Naive thymus-derived CD8-positive, alpha-beta T cell (primary cell): Measurements from ENCODE around the gene LLCFC1. TPM values are rescaled to one million over a fixed set of nuclear protein-coding genes. Genes with fewer than 3 reads are reported as not detected.
A peak's percentile ranks its signal among the peaks of the same experiment; 100 is the strongest.

Experiments
- ATAC-seq, 2 donors: fragments of 150-1000 bp; cut with Tn5 transposase in 1 of 2; sonication (Bioruptor Pico), chemical (Tn5 transposase) in 1 of 2; 1 replicate in 1 of 2; 2 replicates in 1 of 2; pipeline ENCODE4 v1.10.0; 2021; ENCODE audit warnings: mild to moderate bottlenecking in 2 of 2, moderate library complexity in 2 of 2
- POLR2A ChIA-PET: fragments of 350-600 bp; sonication (Branson Sonifier 250); formaldehyde crosslinking; loops from one replicate; lab custom pipeline; 2021; ENCODE audit warnings: antibody characterized with exemption; lab: Charles Lee
- DNase-seq, 10 donors: peaks; one replicate each; pipeline versions ENCODE4 v3.0.0 to v3.0.0-alpha.2; 2020 to 2022
- H3K27ac Mint-ChIP-seq, 10 donors: one replicate each; pipeline ENCODE4 v1.8.0; 2020 to 2022; ENCODE audit warnings: mild to moderate bottlenecking in 10 of 10, mixed read lengths in 10 of 10, moderate library complexity in 4 of 10, inconsistent platforms in 1 of 10
- H3K27me3 Mint-ChIP-seq, 5 donors: one replicate each; pipeline ENCODE4 v1.8.0; 2021 to 2022; ENCODE audit warnings: mixed read lengths in 5 of 5
- H3K36me3 Mint-ChIP-seq, 3 donors: one replicate each; pipeline ENCODE4 v1.8.0; 2020 to 2022; ENCODE audit warnings: mixed read lengths in 3 of 3, mild to moderate bottlenecking in 2 of 3, inconsistent platforms in 1 of 3
- H3K4me1 Mint-ChIP-seq, 4 donors: one replicate each; pipeline ENCODE4 v1.8.0; 2021 to 2022; ENCODE audit warnings: mixed read lengths in 4 of 4
- H3K4me3 Mint-ChIP-seq, 10 donors: one replicate each; pipeline ENCODE4 v1.8.0; 2020 to 2022; ENCODE audit warnings: mild to moderate bottlenecking in 10 of 10, mixed read lengths in 10 of 10, moderate library complexity in 6 of 10, inconsistent platforms in 1 of 10
- H3K9me3 Mint-ChIP-seq, 9 donors: one replicate each; pipeline ENCODE4 v1.8.0; 2020 to 2022; ENCODE audit warnings: mixed read lengths in 9 of 9, mild to moderate bottlenecking in 3 of 9, inconsistent platforms in 1 of 9, moderate library complexity in 1 of 9
- polyA plus RNA-seq, 3 donors: library from polyadenylated mRNA; unstranded; fragments of 300-500 nt; fragmentation: Illumina TruSeq; gene quantifications; one replicate each; pipeline ENCODE4 v1.2.3, GENCODE V29; 2021
- total RNA-seq, 8 experiments: library from RNA in 2 of 8; stranded (reverse) in 2 of 8; gene quantifications; one replicate each; pipeline ENCODE4 v1.2.3 and lab custom pipeline; 2021 to 2026

The LLCFC1 gene
- total and polyA plus RNA-seq, 5 experiments from 2014 or later = not detected

GRCh38 chr7:142915315-142915714 lies 24.0 kb upstream of the LLCFC1 start:
- no peak for ATAC-seq
- H3K4me1 Mint-ChIP-seq = peaks cover 0 to 4% (median 0%) of the 10 kb centered on the region in 4 donors
- no peak for DNase-seq
- H3K27ac Mint-ChIP-seq = no peak overlapping the region
- no peaks in the 10 kb centered on the region for H3K9me3 Mint-ChIP-seq
- H3K27me3 Mint-ChIP-seq = peaks cover 8 to 42% (median 17%) of the 10 kb centered on the region in 5 donors
- no peak overlapping the region for H3K4me3 Mint-ChIP-seq
- H3K36me3 Mint-ChIP-seq = no peaks in the 10 kb centered on the region
- POLR2A ChIA-PET = no interaction called here

- ATAC-seq = no peak
- DNase-seq = no peak
- Mint-ChIP-seq H3K9me3 (no peaks in the 10 kb centered on the region), H3K4me3 (no peak overlapping the region), H3K27ac (no peak overlapping the region), H3K36me3 (no peaks in the 10 kb centered on the region), H3K27me3 (peaks cover 5 to 36% (median 13%) of the 10 kb centered on the region in 5 donors), H3K4me1 (peaks cover 0 to 4% (median 0%) of the 10 kb centered on the region in 4 donors)
- POLR2A ChIA-PET = no interaction called here
These were observed 22.8 kb upstream of the LLCFC1 start for GRCh38 chr7:142916508-142916907.

GRCh38 chr7:142917447-142917846 lies 21.8 kb upstream of the LLCFC1 start:
- peaks cover 0 to 4% (median 0%) of the 10 kb centered on the region in 4 donors for H3K4me1 Mint-ChIP-seq
- POLR2A ChIA-PET = no interaction called here
- ATAC-seq (no peak), DNase-seq (no peak)
- no peak overlapping the region for H3K27ac Mint-ChIP-seq
- H3K36me3 Mint-ChIP-seq = no peaks in the 10 kb centered on the region
- H3K9me3 Mint-ChIP-seq = no peaks in the 10 kb centered on the region
- no peak overlapping the region for H3K4me3 Mint-ChIP-seq
- H3K27me3 Mint-ChIP-seq = peaks cover 5 to 26% (median 8%) of the 10 kb centered on the region in 5 donors

- Mint-ChIP-seq H3K4me1 (peaks cover 0 to 4% (median 0%) of the 10 kb centered on the region in 4 donors), H3K27me3 (peaks cover 4 to 23% (median 6%) of the 10 kb centered on the region in 5 donors), H3K4me3 (no peak overlapping the region), H3K9me3 (no peaks in the 10 kb centered on the region), H3K27ac (peak overlapping the region in 1 of 10 donors; percentile 63), H3K36me3 (no peaks in the 10 kb centered on the region)
- no peak for ATAC-seq
- POLR2A ChIA-PET = no interaction called here
- no peak for DNase-seq
These were observed 20.4 kb upstream of the LLCFC1 start for GRCh38 chr7:142918901-142919300.

- Mint-ChIP-seq H3K27me3 (peaks cover 3 to 23% (median 5%) of the 10 kb centered on the region in 5 donors), H3K4me1 (no peaks in the 10 kb centered on the region), H3K36me3 (no peaks in the 10 kb centered on the region), H3K4me3 (no peak overlapping the region), H3K27ac (no peak overlapping the region), H3K9me3 (no peaks in the 10 kb centered on the region)
- POLR2A ChIA-PET = no interaction called here
- no peak for ATAC-seq
- no peak for DNase-seq
These were observed 19.6 kb upstream of the LLCFC1 start for GRCh38 chr7:142919656-142920055.

- Mint-ChIP-seq H3K27me3 (peaks cover 2 to 12% (median 2%) of the 10 kb centered on the region in 5 donors), H3K4me1 (peaks cover 0 to 10% (median 0%) of the 10 kb centered on the region in 4 donors), H3K9me3 (no peaks in the 10 kb centered on the region), H3K27ac (no peak overlapping the region), H3K4me3 (no peak overlapping the region), H3K36me3 (no peaks in the 10 kb centered on the region)
- DNase-seq (no peak), ATAC-seq (no peak)
- POLR2A ChIA-PET = no interaction called here
These were observed 15.9 kb upstream of the LLCFC1 start for GRCh38 chr7:142923391-142923790.

- POLR2A ChIA-PET = no interaction called here
- ATAC-seq (no peak), DNase-seq (no peak)
- Mint-ChIP-seq H3K4me3 (no peak overlapping the region), H3K4me1 (peaks cover 0 to 10% (median 0%) of the 10 kb centered on the region in 4 donors), H3K27ac (no peak overlapping the region), H3K9me3 (no peaks in the 10 kb centered on the region), H3K36me3 (no peaks in the 10 kb centered on the region), H3K27me3 (no peaks in the 10 kb centered on the region)
These were observed 13.9 kb upstream of the LLCFC1 start for GRCh38 chr7:142925413-142925812.

- POLR2A ChIA-PET = no interaction called here
- DNase-seq (no peak), ATAC-seq (no peak)
- H3K9me3 Mint-ChIP-seq = no peaks in the 10 kb centered on the region
- no peak overlapping the region for H3K4me3 Mint-ChIP-seq
- H3K27ac Mint-ChIP-seq = no peak overlapping the region
- H3K4me1 Mint-ChIP-seq = peaks cover 0 to 10% (median 0%) of the 10 kb centered on the region in 4 donors
- no peaks in the 10 kb centered on the region for H3K27me3 Mint-ChIP-seq
- no peaks in the 10 kb centered on the region for H3K36me3 Mint-ChIP-seq
These were observed 12.1 kb upstream of the LLCFC1 start for GRCh38 chr7:142927085-142927745.

GRCh38 chr7:142927949-142928348 lies 11.3 kb upstream of the LLCFC1 start:
- POLR2A ChIA-PET = no interaction called here
- peaks cover 0 to 2% (median 0%) of the 10 kb centered on the region in 5 donors for H3K27me3 Mint-ChIP-seq
- H3K9me3 Mint-ChIP-seq = no peaks in the 10 kb centered on the region
- no peaks in the 10 kb centered on the region for H3K36me3 Mint-ChIP-seq
- ATAC-seq = no peak
- peaks cover 0 to 10% (median 0%) of the 10 kb centered on the region in 4 donors for H3K4me1 Mint-ChIP-seq
- no peak overlapping the region for H3K4me3 Mint-ChIP-seq
- no peak for DNase-seq
- H3K27ac Mint-ChIP-seq = no peak overlapping the region

- H3K27ac Mint-ChIP-seq = peak overlapping the region in 1 of 10 donors; percentile 7
These were observed 9.1 kb upstream of the LLCFC1 start for GRCh38 chr7:142930126-142930730.

GRCh38 chr7:142932386-142933091 lies 6.7 kb upstream of the LLCFC1 start:
- POLR2A ChIA-PET = no interaction called here
- DNase-seq = no peak
- H3K27ac Mint-ChIP-seq = no peak overlapping the region
- peaks cover 0 to 7% (median 0%) of the 10 kb centered on the region in 5 donors for H3K27me3 Mint-ChIP-seq
- no peaks in the 10 kb centered on the region for H3K36me3 Mint-ChIP-seq
- peaks cover 0 to 3% (median 1%) of the 10 kb centered on the region in 4 donors for H3K4me1 Mint-ChIP-seq
- H3K4me3 Mint-ChIP-seq = no peak overlapping the region
- H3K9me3 Mint-ChIP-seq = no peaks in the 10 kb centered on the region
- no peak for ATAC-seq

More at GRCh38 chr7:142930126-142930730, 9.1 kb upstream of the LLCFC1 start:
- DNase-seq (no peak), ATAC-seq (no peak)
- H3K9me3 Mint-ChIP-seq = no peaks in the 10 kb centered on the region
- POLR2A ChIA-PET = no interaction called here
- H3K27me3 Mint-ChIP-seq = peaks cover 0 to 7% (median 0%) of the 10 kb centered on the region in 5 donors
- no peak overlapping the region for H3K4me3 Mint-ChIP-seq
- H3K36me3 Mint-ChIP-seq = no peaks in the 10 kb centered on the region
- peaks cover 0 to 10% (median 1%) of the 10 kb centered on the region in 4 donors for H3K4me1 Mint-ChIP-seq

- H3K27ac Mint-ChIP-seq = no peak overlapping the region
- POLR2A ChIA-PET = no interaction called here
- H3K4me1 Mint-ChIP-seq = peaks cover 0 to 3% (median 0%) of the 10 kb centered on the region in 4 donors
- ATAC-seq (no peak), DNase-seq (no peak)
- no peaks in the 10 kb centered on the region for H3K36me3 Mint-ChIP-seq
- H3K27me3 Mint-ChIP-seq = peaks cover 0 to 7% (median 0%) of the 10 kb centered on the region in 5 donors
- no peaks in the 10 kb centered on the region for H3K9me3 Mint-ChIP-seq
- no peak overlapping the region for H3K4me3 Mint-ChIP-seq
These were observed 6.2 kb upstream of the LLCFC1 start for GRCh38 chr7:142933092-142933475.

GRCh38 chr7:142933624-142934023 lies 5.7 kb upstream of the LLCFC1 start, which contains the start of gene TRPV5:
Gene TRPV5, minus strand, starts transcription at chr7:142933746. Its CDS starts 287 bp downstream, at chr7:142933459.
- peaks cover 0 to 7% (median 0%) of the 10 kb centered on the region in 5 donors for H3K27me3 Mint-ChIP-seq
- no peaks in the 10 kb centered on the region for H3K9me3 Mint-ChIP-seq
- peaks cover 0 to 3% (median 0%) of the 10 kb centered on the region in 4 donors for H3K4me1 Mint-ChIP-seq
- DNase-seq (no peak), ATAC-seq (no peak)
- no peaks in the 10 kb centered on the region for H3K36me3 Mint-ChIP-seq
- peak within 1 kb of the TSS in 1 of 10 donors; percentile 39 for H3K27ac Mint-ChIP-seq
- H3K4me3 Mint-ChIP-seq = no peak within 1 kb of the TSS
- POLR2A ChIA-PET = interaction anchor here (0.6 kb wide), 1 partner anchor 1016 kb away, joined by 3 read pairs; no protein-coding TSS in a partner anchor
